ENCODE data around the gene GNB3.

Gene GNB3

DNA sequence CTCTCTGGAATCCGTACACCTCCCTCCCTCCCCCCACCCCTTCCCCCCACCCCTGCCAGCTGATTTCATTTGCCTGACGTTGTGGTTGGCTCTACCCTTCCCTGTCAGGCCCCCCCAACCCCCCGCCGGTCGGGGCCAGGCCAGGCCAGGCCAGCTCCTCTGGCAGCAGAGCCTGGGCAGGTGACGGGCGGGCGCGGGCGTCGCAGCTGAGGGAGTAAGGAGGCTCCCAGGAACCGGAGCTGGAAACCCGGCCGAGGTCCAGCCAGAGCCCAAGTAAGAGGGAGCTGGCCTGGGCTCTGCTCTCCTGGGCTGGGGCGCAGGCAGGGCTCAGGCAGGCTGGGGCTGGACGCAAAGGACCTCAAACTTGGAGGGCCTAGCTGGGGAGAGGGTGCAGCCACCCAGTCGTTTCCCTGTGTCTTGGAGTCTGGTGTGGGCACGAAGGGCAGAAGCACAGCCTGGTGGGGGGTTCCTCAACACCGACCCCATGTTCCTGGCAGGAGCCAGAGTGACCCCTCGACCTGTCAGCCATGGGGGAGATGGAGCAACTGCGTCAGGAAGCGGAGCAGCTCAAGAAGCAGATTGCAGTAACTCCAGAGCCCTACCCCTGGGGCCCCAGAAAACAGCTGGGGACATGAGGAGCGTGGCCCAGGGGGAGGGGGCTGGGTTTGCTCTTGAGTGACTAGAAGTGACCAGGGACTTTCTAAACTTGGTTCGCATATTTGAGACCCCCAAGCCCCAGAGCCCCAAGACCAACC, at the start of gene GNB3:
TSS of gene GNB3 (plus strand) at position 165 of the 755 bp plus-strand sequence. CDS start at position 528, 363 bp downstream.
- no peak for DNase-seq (ENCODE audit: low read depth)

DNA sequence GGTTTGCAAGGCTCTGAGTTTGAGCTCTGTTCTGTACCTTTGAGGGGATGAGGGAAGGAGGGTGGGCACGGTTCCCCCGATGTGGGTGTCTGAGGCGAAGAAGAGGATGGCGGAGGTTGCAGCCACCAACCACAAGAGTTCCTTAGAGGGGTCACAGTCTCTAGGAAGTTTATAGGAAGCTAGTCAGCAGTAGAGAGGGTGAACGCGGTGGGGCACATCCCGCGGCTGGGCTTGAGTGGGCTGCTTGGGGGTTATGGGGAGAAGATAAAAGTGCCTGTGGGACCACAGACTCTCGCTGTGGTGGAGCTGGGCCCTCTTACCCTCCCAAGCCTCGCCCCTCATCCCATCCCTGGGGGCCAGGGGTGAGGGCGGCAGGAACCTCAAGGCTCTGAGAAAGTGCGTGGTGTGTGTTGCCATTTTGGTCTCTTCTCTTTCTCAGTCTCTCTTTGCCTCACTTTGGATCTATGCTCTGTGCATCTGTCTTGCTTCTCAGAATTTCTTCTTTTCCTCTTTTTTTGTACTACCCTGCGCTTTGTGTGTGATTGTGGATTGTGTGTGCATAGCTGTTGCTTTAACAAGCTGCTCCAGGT, 48.7 kb upstream of the GNB3 start:
- no peak for DNase-seq (ENCODE audit: low read depth)

DNA sequence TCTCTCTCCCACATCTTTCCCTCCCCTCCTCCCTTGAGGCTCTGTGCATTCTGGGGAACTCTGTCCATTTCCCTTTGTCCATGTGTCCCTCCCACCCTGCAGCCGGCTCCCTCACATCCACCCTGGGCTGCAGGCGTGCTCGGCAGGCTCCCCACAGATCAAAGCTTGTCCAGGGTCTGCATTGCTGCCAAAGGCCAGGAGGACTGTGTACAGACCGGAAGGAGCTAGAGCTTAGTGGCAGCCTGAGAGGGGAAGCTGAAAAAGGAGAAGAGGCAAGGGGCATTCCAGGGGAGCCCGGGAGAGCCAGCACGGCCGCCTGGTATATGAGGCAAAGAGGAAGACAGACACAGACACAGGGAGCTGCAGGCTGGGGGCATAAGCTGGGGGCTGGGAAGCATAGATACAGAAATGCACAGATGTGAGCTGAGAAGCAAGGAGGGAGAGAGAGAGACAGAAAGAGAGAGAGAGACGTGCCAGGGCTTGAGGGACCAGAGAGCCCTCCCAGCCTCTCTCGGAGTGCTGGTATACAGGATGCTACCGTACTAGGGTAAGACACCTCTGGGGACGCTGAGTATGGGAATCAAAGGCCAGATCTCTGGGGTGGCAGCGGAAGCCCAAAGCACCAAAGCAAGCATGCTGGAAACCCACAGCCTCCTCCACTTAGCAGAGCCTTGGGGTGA, 48.1 kb upstream of the GNB3 start:
- peak; percentile 63 for DNase-seq (ENCODE audit: low read depth)

DNA sequence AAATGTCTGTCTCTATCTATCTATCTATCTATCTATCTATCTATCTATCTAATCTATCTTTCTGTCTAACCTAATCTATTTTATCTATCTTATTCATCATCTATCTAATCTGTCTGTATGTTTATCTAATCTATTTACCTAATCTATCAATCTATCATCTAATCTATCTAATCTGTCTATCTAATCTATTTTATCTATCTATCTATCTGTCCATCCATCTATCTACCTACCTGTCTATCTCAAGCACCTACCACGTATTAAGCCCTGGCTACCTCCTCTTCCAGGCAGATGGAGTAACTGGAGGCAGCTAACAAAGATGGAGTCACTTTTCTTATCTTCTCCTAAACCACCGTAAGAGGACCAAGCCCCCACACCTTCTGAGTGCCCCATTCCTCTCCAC, 45.6 kb upstream of the GNB3 start:
- no peak for DNase-seq (ENCODE audit: low read depth)

DNA sequence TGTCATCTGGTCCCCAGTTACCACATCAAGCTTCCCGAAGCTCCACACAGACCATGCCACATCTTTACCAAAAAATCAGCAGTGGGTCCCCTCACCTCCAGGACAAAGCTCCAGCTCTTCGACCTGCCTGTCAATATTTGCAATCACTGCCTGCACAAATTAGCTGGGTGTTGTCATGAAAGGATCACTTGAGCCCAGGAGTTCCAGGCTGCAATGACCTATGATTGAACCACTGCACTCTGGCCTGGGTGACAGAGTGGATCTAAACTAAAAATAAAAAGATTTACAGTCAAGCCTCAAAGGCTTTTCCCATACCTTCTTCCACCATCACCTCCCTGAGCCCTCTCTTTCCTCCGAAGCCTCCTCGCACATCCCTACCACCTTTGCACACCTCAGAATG, 44.1 kb upstream of the GNB3 start:
- DNase-seq (ENCODE audit: low read depth), result no peak

DNA sequence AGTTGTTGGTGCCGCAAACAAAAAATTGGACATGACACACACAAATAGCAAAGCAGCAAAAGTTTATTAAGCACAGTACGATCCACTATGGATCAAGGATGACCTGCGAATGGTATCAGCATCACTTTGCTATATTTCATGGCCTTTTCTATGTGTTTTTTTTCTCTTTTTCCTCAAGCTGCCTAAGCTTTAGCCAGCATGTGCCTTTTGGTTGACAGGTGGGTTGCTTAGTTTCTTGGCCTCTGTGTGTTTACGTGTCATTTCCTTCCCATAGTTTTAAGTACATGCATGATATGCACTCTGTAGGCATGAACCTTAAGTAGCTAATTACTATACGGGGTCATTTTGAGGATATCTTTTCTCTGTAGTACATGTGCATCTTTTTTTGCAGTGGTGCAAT, 41.6 kb upstream of the GNB3 start:
- DNase-seq (ENCODE audit: low read depth), result no peak

DNA sequence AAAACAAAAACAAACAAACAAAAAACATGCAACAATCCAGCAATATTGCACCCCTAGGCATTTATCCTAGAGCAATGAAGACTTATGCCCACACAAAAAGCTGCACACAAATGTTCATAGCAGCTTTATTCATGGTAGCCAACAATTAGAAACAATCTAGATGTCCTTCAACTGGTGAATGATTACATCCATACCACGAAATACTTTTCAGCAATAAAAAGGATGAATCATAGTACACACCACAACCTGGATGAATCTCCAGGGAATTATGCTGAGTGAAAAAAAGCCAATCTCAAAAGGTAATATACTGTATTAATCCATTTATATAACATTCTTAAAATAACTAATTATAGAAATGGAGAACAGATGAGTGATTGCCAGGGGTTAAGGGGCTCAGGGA, 33.6 kb upstream of the GNB3 start:
- no peak for DNase-seq (ENCODE audit: low read depth)

DNA sequence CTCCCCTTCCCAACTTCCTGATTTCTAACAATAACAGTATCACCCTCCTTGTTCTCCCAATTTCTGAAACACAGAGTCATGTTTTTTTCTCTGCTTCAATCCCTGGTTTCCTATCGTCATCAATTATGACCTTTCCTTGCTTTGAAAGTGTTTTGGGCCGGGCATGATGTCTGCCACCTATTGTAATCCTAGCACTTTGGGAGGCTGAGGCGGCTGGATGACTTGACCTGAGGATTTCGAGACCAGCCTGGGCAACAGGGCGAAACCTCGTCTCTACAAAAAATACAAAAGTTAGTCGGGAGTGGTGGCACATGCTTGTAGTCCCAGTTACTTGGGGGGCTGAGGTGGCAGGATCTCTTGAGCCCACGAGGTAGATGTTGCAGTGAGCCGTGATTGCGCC, 31.7 kb upstream of the GNB3 start:
- DNase-seq (ENCODE audit: low read depth), result no peak

DNA sequence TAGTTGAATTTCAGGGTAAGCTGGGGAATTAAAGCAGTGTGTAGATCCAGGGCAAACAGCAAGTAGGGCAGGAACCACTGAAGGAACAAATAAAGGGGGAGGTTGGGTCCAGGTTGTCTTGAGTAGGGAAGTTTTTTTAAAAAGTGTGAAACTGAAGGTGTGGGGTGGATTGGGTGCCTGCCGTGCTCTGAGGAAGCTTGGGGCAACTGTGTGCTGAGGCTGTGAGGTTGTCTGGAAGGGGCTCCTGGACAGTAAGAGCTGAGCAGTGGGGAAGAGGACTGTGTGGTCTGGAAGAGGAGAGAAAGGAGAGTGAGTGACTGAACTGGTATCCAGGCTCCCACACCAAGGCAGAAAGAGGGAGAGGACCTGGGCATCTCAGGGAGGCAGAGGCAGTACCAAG, 30.0 kb upstream of the GNB3 start:
- DNase-seq (ENCODE audit: low read depth), result no peak

DNA sequence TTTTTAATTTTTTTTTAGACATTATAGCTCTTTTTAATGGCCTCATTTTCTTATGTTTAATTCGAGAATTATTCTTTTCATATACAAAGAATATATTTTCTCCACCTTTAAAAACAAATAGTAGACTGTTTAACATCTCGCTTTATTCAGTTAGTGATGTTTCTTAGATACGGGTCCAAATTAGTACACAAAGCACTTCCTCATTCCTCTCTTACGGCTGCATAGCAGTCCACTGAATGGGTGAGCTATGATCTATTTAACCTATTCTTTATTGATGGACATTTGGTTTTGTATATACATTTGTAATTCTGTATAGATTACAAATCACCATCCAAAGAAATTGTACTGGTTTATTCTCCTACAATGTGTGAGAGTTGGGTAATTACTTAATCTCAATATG, 27.4 kb upstream of the GNB3 start:
- no peak for DNase-seq (ENCODE audit: low read depth)

DNA sequence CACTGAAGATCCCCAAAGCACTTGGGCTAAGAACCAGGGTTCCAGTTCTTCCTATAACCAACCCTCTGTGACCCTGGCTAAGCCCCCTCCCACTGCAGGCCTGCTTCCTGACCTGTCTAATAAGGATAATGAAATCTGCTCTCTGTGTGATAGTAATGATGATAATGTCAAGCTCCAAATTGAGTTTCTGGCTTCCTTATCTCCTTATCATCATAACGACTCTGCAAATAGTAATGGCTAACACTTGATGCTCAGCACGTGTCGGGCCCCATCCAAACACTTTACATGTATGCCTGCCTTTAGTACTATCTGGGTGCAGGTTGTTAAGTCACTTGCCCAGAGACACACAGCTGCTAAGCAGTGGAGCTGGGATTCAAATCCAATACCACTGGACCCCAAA, 24.1 kb upstream of the GNB3 start:
- no peak for DNase-seq (ENCODE audit: low read depth)

DNA sequence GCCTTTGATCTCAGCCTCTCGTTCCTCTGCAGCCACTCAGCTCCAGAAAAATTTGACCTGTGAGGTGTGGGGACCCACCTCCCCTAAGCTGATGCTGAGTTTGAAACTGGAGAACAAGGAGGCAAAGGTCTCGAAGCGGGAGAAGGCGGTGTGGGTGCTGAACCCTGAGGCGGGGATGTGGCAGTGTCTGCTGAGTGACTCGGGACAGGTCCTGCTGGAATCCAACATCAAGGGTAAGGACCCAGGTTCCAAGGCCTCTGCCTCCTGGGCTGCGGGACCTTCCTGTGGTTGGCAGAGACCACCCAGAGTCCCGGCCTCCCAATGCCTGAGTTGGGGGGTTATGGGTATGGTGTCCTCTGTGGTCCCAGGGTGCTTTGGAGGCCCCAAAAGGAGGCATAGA, 23.6 kb upstream of the GNB3 start:
- no peak for DNase-seq (ENCODE audit: low read depth)

DNA sequence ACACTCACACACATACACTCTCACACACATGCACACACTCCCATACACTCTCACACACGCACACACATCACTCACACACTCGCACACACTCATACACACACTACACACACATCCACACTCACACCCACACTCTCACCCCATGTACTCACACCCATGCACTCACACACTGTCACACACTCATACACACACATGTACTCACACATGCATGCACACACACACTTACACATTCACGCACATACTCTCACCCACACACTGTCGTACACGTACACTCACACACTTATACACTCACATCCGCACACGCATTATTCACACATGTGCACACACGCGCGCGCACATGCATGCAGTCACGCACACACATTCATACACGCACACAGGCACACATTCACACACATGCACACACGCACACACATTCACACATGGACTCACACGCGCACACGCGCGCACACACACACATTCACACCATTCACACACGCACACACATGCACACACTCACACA, 23.0 kb upstream of the GNB3 start:
- DNase-seq (ENCODE audit: low read depth), result no peak

DNA sequence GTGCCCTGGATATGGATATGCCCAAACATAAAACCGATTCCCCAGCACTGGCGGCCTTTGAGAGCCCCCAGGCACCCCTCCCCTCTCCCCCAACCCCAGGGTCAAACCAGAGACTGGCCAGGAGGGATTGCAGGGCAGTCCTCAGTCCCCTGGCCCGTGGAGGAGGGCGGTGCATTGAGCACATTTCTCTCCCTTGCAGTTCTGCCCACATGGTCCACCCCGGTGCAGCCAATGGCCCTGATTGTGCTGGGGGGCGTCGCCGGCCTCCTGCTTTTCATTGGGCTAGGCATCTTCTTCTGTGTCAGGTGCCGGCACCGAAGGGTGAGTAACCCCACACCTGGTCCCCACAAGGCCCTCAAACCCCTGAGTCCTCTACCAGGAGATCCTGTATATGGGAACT, 22.5 kb upstream of the GNB3 start:
- DNase-seq (ENCODE audit: low read depth), result no peak

DNA sequence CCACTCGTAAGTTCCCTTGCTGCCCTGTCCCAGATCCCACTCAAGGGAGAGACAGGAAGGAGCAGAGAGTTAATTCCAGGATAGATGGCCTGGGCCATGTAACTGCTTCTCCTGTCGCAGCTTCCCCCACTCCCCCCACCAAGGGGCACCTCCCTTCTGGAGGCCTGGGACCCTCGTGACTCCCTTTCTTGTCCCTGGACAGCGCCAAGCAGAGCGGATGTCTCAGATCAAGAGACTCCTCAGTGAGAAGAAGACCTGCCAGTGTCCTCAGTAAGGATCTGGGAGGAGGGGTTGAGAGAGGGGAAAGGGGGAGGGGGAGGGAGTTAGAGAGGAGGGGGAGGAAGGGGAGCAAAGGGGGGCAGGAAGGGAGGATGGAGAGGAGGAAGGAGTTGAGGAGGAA, 22.1 kb upstream of the GNB3 start:
- DNase-seq (ENCODE audit: low read depth), result no peak

DNA sequence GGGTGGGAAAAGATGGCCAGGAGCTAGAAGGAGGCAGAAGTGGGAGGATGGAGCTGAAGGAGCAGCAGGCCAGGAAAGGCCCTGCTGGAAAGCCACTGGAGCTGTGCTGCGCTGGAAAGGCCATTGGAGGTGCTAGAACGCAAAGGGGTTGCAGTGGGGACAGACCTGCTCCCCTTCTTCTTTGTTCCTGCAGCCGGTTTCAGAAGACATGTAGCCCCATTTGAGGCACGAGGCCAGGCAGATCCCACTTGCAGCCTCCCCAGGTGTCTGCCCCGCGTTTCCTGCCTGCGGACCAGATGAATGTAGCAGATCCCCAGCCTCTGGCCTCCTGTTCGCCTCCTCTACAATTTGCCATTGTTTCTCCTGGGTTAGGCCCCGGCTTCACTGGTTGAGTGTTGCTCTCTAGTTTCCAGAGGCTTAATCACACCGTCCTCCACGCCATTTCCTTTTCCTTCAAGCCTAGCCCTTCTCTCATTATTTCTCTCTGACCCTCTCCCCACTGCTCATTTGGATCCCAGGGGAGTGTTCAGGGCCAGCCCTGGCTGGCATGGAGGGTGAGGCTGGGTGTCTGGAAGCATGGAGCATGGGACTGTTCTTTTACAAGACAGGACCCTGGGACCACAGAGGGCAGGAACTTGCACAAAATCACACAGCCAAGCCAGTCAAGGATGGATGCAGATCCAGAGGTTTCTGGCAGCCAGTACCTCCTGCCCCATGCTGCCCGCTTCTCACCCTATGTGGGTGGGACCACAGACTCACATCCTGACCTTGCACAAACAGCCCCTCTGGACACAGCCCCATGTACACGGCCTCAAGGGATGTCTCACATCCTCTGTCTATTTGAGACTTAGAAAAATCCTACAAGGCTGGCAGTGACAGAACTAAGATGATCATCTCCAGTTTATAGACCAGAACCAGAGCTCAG, 21.4 kb upstream of the GNB3 start:
- no peak for DNase-seq (ENCODE audit: low read depth)

DNA sequence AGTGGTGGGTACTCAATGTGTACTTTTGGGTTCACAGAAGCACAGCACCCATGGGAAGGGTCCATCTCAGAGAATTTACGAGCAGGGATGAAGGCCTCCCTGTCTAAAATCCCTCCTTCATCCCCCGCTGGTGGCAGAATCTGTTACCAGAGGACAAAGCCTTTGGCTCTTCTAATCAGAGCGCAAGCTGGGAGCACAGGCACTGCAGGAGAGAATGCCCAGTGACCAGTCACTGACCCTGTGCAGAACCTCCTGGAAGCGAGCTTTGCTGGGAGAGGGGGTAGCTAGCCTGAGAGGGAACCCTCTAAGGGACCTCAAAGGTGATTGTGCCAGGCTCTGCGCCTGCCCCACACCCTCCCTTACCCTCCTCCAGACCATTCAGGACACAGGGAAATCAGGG, 20.6 kb upstream of the GNB3 start:
- DNase-seq (ENCODE audit: low read depth), result no peak

DNA sequence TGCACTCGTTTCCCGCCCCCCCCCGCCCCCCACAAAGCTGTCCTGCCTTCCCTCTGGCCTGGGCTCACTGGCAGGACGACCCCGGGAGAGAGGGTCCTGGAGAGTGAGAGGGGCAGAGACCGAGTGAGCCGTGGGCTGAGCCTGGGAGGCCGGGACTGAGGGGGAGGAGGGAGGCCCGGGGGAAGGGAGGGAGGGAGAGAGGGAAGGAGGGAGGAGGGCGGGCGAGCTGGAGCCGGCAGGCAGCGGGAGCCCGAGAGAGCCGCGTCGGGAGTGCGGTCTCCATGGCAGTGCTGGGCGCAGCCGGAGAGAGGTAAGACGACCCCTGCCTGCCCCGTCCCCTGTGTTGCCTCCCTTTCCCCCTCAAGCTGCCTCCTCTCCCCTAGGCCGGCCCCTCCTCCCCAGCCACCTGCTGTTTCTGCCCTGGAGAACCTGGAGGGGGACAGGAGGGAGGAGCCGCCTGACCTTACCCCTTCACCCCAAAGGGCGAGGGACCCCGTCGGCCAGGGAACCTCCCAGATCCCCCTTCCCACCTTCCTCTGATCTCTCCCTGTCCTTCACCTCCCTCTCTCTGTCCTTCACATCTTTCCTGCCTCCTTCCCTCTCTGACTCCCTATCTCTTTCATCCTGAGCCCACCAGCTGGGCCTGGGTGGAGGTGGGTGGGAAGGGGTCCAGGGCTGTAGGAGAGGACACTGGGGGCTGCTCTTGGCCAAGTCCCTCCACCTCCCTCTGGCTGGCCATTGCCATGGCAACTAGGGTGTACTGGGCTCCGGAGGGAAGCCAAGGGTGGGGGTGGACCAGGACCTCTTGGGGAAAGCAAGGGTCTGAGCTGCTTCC, 18.9 kb upstream of the GNB3 start, which contains the start of gene GPR162:
TSS of gene GPR162 (plus strand) at position 231 of the 835 bp plus-strand sequence. CDS start 2,078 bp downstream, outside the sequence.
- DNase-seq (ENCODE audit: low read depth), result no peak

DNA sequence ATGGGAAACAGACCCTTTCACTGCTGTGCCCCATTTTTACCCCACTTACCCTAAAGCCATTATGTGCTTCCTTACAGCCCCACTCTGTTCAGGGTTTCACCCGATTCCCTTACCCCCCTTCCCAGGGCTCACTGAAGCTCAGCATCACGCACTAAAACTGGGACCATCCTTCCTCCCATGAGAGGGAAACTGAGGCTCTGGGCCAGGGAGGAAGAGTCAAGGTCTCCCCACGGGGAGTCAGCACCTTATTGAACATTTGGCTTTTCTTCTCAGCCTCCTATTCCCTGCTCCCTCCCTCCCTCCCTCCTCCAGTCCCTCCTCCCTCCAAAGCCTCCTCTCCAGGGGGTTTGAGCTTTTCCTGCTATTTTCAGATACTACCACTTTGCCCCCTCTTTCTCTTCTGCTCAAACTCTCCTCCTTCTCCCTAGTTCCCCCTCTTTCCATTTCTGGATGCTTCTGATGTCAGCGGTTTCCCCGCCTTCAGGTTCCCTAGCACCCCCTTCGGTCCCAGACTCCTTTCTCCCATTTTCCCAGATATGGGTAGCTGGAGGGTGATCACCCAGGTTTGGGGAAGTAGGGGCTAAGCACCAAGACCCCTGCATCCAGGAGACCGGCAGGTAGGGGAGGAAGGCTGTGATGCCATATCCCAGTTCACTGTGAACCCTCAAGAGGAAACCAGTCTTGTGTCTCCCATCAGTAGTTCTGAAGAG, 18.1 kb upstream of the GNB3 start:
- DNase-seq (ENCODE audit: low read depth), result no peak
